Stimulated activated CD8-positive, alpha-beta memory T cell treated with anti-CD3 and anti-CD28 coated beads, Interleukin-4, amount 100 ng/mL, for 1 hour (primary cell): ENCODE data around the gene CXCL10.
"Not testable (repeated sequence)": the region's sequence is repeated elsewhere in the genome, so short reads cannot be mapped to it uniquely, and the experiment has no call there.

Experiments
- DNase-seq, 2 donors: peaks; one replicate each; pipeline ENCODE4 v3.0.0-alpha.2; 2020; ENCODE audit warnings: low read depth in 2 of 2, low spot score in 1 of 2

The CXCL10 gene

DNA sequence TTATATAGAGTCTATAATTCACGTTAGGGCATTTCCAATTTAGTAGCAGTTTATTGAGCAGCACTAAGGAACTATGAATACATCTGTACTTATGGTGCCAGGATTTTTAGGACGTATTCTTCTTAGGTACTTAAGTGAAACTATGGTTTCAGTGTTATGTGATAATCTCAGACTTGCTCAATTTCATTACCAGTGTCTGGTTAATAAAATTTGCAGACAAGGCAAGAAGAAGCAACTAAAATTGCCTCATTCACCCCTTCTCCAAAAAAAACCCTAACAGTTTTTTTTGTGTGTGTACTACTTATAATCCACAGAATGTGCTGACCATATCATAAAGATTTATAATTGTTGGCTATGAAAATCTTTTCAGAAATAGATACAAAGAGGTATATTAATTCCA is 6.0 kb upstream of the CXCL10 start:
- no peak for DNase-seq

- no peak for DNase-seq
Measured at GRCh38 chr4:76028350-76028765, 5.1 kb upstream of the CXCL10 start.

DNA sequence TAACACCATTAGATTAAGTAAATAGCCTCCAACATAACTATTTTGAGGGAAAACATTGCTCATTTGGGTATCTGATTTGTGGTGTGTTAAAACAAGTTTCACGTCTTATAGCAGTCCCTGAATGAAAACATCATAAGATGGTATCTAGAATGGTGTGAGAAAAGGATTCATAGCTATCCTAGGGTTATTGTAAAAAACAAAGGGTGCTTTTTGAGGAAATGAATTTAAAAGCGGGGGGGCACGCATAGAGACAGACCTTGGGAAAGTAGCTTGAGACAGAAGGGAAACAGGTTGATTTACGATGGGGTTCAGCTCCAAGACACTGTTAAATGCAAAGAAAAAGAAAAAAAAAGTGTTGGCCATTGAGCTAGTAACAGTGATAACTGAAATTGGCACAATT is 768 bp upstream of the CXCL10 start:
- no peak for DNase-seq

- DNase-seq = no peak
Measured at GRCh38 chr4:76022677-76023076, 620 bp downstream of the CXCL10 start.

DNA sequence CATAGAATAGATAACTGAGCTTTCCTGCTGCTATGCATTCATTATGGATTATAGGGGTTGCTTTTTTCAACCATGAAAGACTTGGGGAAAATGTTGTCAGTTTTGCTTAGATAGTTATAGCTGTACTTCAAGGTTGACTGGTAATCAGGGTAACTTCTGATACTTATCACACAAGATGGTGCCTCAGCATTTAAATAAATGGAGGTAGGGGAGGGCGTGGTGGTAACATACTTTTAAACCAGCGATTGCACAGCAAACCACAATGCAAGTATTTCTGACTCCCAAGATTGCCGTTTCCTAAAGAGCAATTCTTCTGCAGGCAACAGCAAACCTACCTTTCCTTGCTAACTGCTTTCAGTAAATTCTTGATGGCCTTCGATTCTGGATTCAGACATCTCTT is 1.3 kb downstream of the CXCL10 start:
- DNase-seq = no peak

DNA sequence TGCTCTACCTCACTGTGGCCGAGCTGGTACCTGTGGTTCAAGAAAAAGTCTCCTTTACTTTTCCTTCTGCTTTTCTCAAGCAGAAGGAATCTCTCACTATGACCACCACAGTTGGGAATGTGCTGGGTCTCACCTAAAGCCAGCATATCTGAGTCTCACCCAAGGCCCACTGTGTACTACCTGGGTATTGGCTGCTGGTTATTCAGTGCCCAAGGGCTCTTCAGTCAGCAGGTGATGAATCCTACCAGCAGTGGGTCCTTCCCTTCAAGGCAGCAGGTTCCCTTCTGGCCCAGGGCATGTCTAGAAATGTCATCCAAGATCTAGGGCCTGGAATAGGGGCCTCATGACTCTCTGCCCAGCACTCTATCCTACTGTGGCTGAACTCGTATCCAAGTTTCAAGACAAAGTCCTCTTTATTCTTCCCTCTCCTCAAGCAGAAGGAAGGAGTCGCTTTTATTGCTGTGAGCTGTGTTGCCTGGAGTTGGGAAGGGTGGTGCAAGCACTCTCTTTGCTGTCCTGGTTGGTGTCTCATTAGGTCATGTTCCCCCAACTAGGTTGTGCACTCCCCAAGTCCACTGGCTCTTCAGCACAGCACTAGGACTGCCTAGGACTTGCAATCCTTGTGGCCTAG is 6.1 kb downstream of the CXCL10 start:
- DNase-seq = no peak

- no peak for DNase-seq
Measured at GRCh38 chr4:76016393-76016792, 6.9 kb downstream of the CXCL10 start.

GRCh38 chr4:76013540-76013939 is 9.8 kb downstream of the CXCL10 start:
- no peak for DNase-seq

- DNase-seq = no peak
Measured at GRCh38 chr4:76012388-76012801, 10.9 kb downstream of the CXCL10 start.

GRCh38 chr4:76011700-76012387 is 11.5 kb downstream of the CXCL10 start:
- no peak for DNase-seq

DNA sequence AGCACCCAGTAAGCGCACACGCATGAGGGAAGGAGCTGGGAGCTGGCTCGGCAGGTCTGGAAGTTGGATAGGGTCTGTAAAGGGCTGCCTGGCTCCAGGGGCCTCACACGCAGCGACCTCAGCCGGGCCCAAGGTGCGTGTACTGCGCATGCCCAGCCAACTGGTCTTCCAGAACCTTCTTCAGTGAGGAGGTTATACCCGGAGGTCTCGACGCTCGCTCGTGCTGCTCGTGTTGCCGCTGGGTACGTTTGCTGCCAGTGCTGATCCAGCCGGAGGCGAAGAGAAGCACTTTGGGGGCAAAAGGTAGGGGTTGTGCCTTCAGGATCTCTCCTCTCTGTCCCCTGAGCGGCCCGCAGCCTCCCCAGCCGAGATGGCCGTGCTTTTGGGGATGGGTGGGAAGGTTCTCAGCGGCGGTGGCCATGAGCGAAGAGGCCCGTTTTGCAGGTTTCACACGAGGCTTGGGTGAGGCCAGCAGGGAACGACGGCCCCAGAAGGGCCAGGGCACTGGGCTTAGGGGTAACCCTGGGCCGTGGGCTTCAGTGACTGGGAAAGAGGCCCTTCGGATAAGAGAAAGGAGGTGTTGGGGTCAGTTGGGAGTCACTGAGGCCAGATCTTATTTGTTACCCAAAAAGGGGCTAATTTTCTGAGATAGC is 12.2 kb downstream of the CXCL10 start:
- no peak for DNase-seq

- no peak for DNase-seq
Measured at GRCh38 chr4:76010576-76010975, 12.7 kb downstream of the CXCL10 start.

GRCh38 chr4:76009311-76009710 is 14.0 kb downstream of the CXCL10 start:
- no peak for DNase-seq

GRCh38 chr4:76007089-76007862 is 16.0 kb downstream of the CXCL10 start, which contains the start of gene CXCL9:
Gene CXCL9 (minus strand): TSS chr4:76007509. CDS start chr4:76007449, 60 bp downstream.
- no peak for DNase-seq

GRCh38 chr4:76003620-76004019 is 19.7 kb downstream of the CXCL10 start:
- DNase-seq = no peak

GRCh38 chr4:76003035-76003434 is 20.3 kb downstream of the CXCL10 start:
- no peak for DNase-seq

DNA sequence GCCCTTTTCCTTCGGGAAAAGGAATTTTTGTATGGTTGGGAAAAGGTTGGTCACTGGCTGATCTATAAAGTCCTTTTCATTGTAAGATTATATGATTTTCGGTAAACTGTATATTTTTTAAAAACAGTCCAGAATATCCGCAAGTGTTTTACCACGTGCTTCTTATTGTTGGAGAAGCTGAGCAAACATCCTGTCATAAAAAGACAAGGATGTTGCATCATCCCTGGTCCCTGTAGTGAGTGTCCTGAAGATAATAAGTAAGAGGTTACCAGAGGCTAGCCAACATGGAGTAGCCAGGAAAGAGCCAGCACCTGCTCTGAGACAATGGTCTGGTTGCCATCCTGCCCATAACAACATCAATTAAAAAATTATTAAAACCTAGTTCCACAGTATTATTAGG is 21.1 kb downstream of the CXCL10 start:
- DNase-seq = no peak

DNA sequence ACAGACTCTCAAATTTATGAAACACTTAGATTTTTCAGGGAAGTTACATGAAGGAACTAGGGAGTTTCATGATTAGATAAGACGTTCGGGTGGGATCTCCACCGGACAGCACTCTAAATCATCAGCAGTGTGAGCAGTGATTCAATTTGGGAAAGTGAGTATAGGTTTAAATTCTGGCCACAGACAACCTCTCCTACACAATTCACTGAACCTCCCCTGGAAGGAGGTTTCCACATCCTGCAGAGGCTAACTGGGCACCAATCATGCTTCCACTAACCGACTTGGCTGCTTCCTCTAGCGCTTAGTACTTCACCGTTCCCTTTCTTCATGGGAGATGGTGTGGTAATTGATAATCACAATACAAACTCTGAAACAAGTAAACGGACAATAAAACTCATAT is 21.6 kb downstream of the CXCL10 start:
- no peak for DNase-seq

- no peak for DNase-seq
Measured at GRCh38 chr4:76000279-76000678, 23.0 kb downstream of the CXCL10 start.

DNA sequence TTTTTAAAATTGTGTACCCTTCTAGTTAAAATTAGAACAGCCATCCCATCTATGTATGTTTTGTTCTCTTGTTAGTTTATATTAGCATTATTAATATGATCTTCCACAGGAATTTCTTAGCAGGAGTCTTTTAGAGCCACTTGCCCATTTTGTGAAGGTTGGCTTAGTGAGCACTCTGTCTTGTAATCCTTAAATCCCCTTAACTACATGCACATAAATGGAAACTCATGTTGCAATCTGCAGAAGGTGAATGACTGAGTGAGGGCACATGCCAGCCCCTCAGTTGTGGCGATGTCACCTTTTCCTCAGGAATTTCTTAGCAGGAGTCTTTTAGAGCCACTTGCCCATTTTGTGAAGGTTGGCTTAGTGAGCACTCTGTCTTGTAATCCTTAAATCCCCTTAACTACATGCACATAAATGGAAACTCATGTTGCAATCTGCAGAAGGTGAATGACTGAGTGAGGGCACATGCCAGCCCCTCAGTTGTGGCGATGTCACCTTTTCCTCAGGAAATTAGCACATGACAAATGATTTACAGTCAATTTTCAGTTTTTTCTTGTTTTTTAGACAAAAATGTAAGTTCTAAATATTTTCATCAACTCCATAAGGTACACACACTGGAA is 24.7 kb downstream of the CXCL10 start:
- not testable (repeated sequence) for DNase-seq

DNA sequence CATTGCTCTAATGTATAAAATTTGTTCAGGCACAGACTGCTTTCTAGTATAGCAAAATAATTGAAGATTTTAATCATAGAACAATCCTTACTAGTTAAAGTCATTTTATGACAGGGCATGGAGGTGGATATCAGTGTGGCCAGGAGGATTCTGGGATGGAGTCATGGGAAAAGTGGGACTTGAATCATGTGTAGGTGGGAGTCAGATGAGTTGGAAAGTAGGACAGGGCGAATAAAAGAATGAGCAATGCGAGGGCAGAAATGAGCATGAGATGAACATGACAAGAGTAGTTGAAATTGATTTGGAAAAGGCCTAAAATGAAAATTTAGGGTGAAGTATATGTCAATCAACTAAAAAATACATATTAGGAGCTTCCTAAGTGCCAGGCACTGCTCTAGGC is 25.4 kb downstream of the CXCL10 start:
- DNase-seq = no peak
